GM23338 (cell line): ENCODE measurements around the gene CDAN1. TPM values are rescaled to one million over a fixed set of nuclear protein-coding genes. Genes with fewer than 3 reads are reported as not detected.

Source experiments
- ATAC-seq: fragments of 200-7000 bp; cut with Tn5 transposase; 3 replicates; pipeline ENCODE4 v1.9.1; 2020
- DNase-seq: peaks from one replicate; pipeline ENCODE4 v3.0.0-alpha.2; 2015; ENCODE audit warnings: low spot score
- H2AFZ ChIP-seq: fragments of 200-600 bp; sonication (generic); 2 replicates; pipeline ENCODE4 v1.8.0; 2016; ENCODE audit warnings: antibody characterized with exemption, mild to moderate bottlenecking, moderate library complexity
- H3F3A ChIP-seq: fragments of 200-600 bp; sonication (generic); replicated peaks from 2 replicates; pipeline ENCODE4 v1.8.0; 2017; ENCODE audit warnings: antibody characterized with exemption, mixed run types, low read depth
- H3K27ac ChIP-seq: fragments of 200-600 bp; sonication (generic); 2 replicates; pipeline ENCODE4 v1.6.1; 2016; ENCODE audit warnings: low read depth
- H3K27me3 ChIP-seq: fragments of 200-600 bp; sonication (generic); 2 replicates; pipeline ENCODE4 v1.8.0; 2016; ENCODE audit warnings: mild to moderate bottlenecking, mixed run types, moderate library complexity; ENCODE audit not compliant: insufficient read depth
- H3K36me3 ChIP-seq: fragments of 200-600 bp; sonication (generic); 2 replicates; pipeline ENCODE4 v1.8.0; 2016; ENCODE audit warnings: mild to moderate bottlenecking; ENCODE audit not compliant: insufficient read depth
- H3K4me1 ChIP-seq: fragments of 200-600 bp; sonication (generic); 2 replicates; pipeline ENCODE4 v1.8.0; 2016; ENCODE audit warnings: mild to moderate bottlenecking, moderate library complexity; ENCODE audit not compliant: insufficient read depth
- H3K4me2 ChIP-seq: fragments of 200-600 bp; sonication (generic); 2 replicates; pipeline ENCODE4 v1.7.1; 2017; ENCODE audit warnings: mixed run types
- H3K4me3 ChIP-seq: fragments of 200-600 bp; sonication (generic); 2 replicates; pipeline ENCODE4 v1.6.1; 2016; ENCODE audit warnings: mixed run types
- H3K79me2 ChIP-seq: fragments of 200-600 bp; sonication (generic); replicated peaks from 2 replicates; pipeline ENCODE4 v1.8.0; 2017; ENCODE audit warnings: mild to moderate bottlenecking; ENCODE audit not compliant: insufficient read depth
- H3K9me2 ChIP-seq: fragments of 200-600 bp; sonication (generic); 2 replicates; pipeline ENCODE4 v1.8.0; 2017; ENCODE audit not compliant: insufficient read depth
- H4K20me1 ChIP-seq: fragments of 200-600 bp; sonication (generic); replicated peaks from 2 replicates; pipeline ENCODE4 v1.8.0; 2017; ENCODE audit warnings: mild to moderate bottlenecking; ENCODE audit not compliant: insufficient read depth
- H3K27ac Mint-ChIP-seq: 2 replicates; pipeline ENCODE4 v1.8.0; 2020; ENCODE audit warnings: inconsistent platforms, mild to moderate bottlenecking, moderate library complexity, mixed read lengths
- H3K27me3 Mint-ChIP-seq: 3 replicates; pipeline ENCODE4 v1.8.0; 2022; ENCODE audit warnings: low read depth, mild to moderate bottlenecking, moderate library complexity, mixed read lengths, inconsistent platforms; ENCODE audit not compliant: insufficient read depth, poor library complexity
- H3K36me3 Mint-ChIP-seq: 3 replicates; pipeline ENCODE4 v1.8.0; 2021; ENCODE audit warnings: low read depth, mild to moderate bottlenecking, inconsistent platforms, moderate library complexity, mixed read lengths
- H3K4me1 Mint-ChIP-seq: 3 replicates; pipeline ENCODE4 v1.8.0; 2020; ENCODE audit warnings: mild to moderate bottlenecking, inconsistent platforms, mixed read lengths
- H3K4me3 Mint-ChIP-seq: 3 replicates; pipeline ENCODE4 v1.8.0; 2021; ENCODE audit warnings: moderate library complexity, mild to moderate bottlenecking, inconsistent platforms, mixed read lengths
- H3K9me3 Mint-ChIP-seq: 3 replicates; pipeline ENCODE4 v1.8.0; 2020; ENCODE audit warnings: moderate library complexity, mild to moderate bottlenecking, inconsistent platforms, mixed read lengths
- CREB1 ChIP-seq: fragments of 250-450 bp; sonication (Bioruptor Pico); IDR thresholded peaks from 2 replicates; pipeline ENCODE4 v1.5.0; 2020; ENCODE audit warnings: low read depth, mild to moderate bottlenecking, moderate library complexity
- ETS1 ChIP-seq: IDR thresholded peaks from 2 replicates; pipeline ENCODE4 v1.6.1; 2016; ENCODE audit warnings: antibody characterized with exemption
- EZH2 ChIP-seq: fragments of 200-600 bp; sonication (generic); IDR thresholded peaks from one replicate; pipeline ENCODE4 v1.8.0; 2017; ENCODE audit warnings: antibody characterized with exemption, mild to moderate bottlenecking, low read depth; ENCODE audit not compliant: unreplicated experiment
- EZH2phosphoT487 ChIP-seq: fragments of 200-600 bp; sonication (generic); IDR thresholded peaks from one replicate; pipeline ENCODE4 v1.8.1; 2018; ENCODE audit warnings: antibody characterized with exemption; ENCODE audit not compliant: unreplicated experiment
- JUNB ChIP-seq: IDR thresholded peaks from one replicate; pipeline ENCODE4 v1.6.1; 2016; ENCODE audit warnings: antibody characterized with exemption; ENCODE audit not compliant: unreplicated experiment
- NANOG ChIP-seq: IDR thresholded peaks from 2 replicates; pipeline ENCODE4 v1.6.1; 2016; ENCODE audit warnings: antibody characterized with exemption, borderline replicate concordance
- POLR2AphosphoS5 ChIP-seq: IDR thresholded peaks from 2 replicates; pipeline ENCODE4 v1.6.1; 2016; ENCODE audit warnings: antibody characterized with exemption, low read depth
- REST ChIP-seq: IDR thresholded peaks from one replicate; pipeline ENCODE4 v1.6.1; 2018; ENCODE audit warnings: antibody characterized with exemption; ENCODE audit not compliant: unreplicated experiment
- STAT1 ChIP-seq: IDR thresholded peaks from one replicate; pipeline ENCODE4 v1.6.1; 2016; ENCODE audit warnings: antibody characterized with exemption; ENCODE audit not compliant: unreplicated experiment
- ZNF114 ChIP-seq: fragments of 250-450 bp; sonication (Bioruptor Pico); IDR thresholded peaks from 2 replicates; pipeline ENCODE4 v1.5.0; 2020; ENCODE audit warnings: mild to moderate bottlenecking, moderate library complexity
- ZNF331 ChIP-seq: fragments of 250-450 bp; sonication (Bioruptor Pico); IDR thresholded peaks from 2 replicates; pipeline ENCODE4 v1.5.0; 2020; ENCODE audit warnings: low read depth, mild to moderate bottlenecking, moderate library complexity
- ZNF462 ChIP-seq: fragments of 250-450 bp; sonication (Bioruptor Pico); IDR thresholded peaks from 2 replicates; pipeline ENCODE4 v1.5.0; 2020; ENCODE audit warnings: mild to moderate bottlenecking, moderate library complexity
- polyA plus RNA-seq: library from polyadenylated mRNA; unstranded; fragments of >200 nt; fragmentation: Nextera tagmentation; extraction: Ambion mirVana; gene quantifications from 2 replicates; pipeline ENCODE4 v1.2.1, GENCODE V29; 2016
- total RNA-seq: library from RNA; depleted of rRNA; stranded (reverse); fragments of >200 nt; shearing (Covaris generic); gene quantifications from 2 replicates; pipeline ENCODE4 v1.2.3, GENCODE V29; 2014

CDAN1 gene
- total and polyA plus RNA-seq, 2 experiments from 2014 or later, result 6.0 to 14.7 TPM

GRCh38 chr15:42721016-42721415 lies 15.9 kb downstream of the CDAN1 start:
- Mint-ChIP-seq H3K27me3 (peaks cover 9% of the 10 kb centered on the region), H3K36me3 (peaks cover 28% of the 10 kb centered on the region), H3K9me3 (no peaks in the 10 kb centered on the region), H3K4me3 (no peak overlapping the region), H3K4me1 (no peaks in the 10 kb centered on the region), H3K27ac (no peak overlapping the region)
- H3K79me2 ChIP-seq, result no peaks in the 10 kb centered on the region
- no peaks in the 10 kb centered on the region for H3K9me2 ChIP-seq
- DNase-seq (no peak), ATAC-seq (no peak)
- no peak overlapping the region for H3K4me2 ChIP-seq
- no peaks in the 10 kb centered on the region for H4K20me1 ChIP-seq
- H3K4me3 ChIP-seq, result no peak overlapping the region
- H3K27ac ChIP-seq, result no peak overlapping the region
- H3K27me3 ChIP-seq, result no peaks in the 10 kb centered on the region
- no peaks in the 10 kb centered on the region for H3F3A ChIP-seq
- TF ChIP-seq STAT1 (no peak), ZNF331 (no peak), EZH2 (no peak), NANOG (no peak), CREB1 (CRISPR knock-in tag) (no peak), ZNF114 (CRISPR knock-in tag) (no peak), ETS1 (no peak), REST (no peak), EZH2phosphoT487 (no peak), JUNB (no peak), POLR2AphosphoS5 (no peak), ZNF462 (no peak)
- H3K36me3 ChIP-seq, result peaks cover 21% of the 10 kb centered on the region; the same call in 1 of the 2 replicates
- H2AFZ ChIP-seq, result no peak overlapping the region
- no peaks in the 10 kb centered on the region for H3K4me1 ChIP-seq
